ENCODE measurements around the gene LBH. TPM values are rescaled to one million over a fixed set of nuclear protein-coding genes. Genes with fewer than 3 reads are reported as not detected.

LBH gene
- total and polyA plus RNA-seq, 2 experiments from 2014 or later, result 17.5 to 30.3 TPM

DNA sequence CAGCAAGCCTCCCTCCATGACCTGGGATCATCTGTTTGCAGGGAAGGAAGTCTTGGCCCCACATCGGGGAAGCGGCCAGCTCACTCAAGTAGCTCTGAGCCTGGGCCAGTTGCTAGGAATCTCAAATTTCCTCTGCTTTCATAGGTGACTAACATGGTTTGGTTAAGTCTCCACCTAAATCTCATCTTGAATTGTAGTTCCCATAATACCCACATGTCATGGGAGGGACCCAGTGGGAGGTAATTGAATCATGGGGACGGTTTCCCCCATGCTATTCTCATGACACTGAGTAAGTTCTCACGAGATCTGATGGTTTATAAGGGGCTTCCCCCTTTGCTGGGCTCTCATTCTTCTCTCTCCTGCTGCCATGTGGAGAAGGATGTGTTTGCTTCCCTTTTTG, 75.2 kb downstream of the LBH start:
- no peak for ATAC-seq

More for the DNA sequence above, 75.2 kb downstream of the LBH start:
- Histone ChIP-seq H3F3A (replicated peaks; ENCODE audit: low read depth) (no peaks in the 10 kb centered on the region), H3K4me1 (ENCODE audit: insufficient read depth) (peaks cover 7% of the 10 kb centered on the region; the same call in 1 of the 2 replicates), H3K27ac (ENCODE audit: low read depth) (no peak overlapping the region), H3K9me2 (ENCODE audit: insufficient read depth) (no peaks in the 10 kb centered on the region), H3K4me3 (no peak overlapping the region), H3K4me2 (no peak overlapping the region), H3K36me3 (ENCODE audit: insufficient read depth) (no peaks in the 10 kb centered on the region), H3K27me3 (ENCODE audit: insufficient read depth) (no peaks in the 10 kb centered on the region), H2AFZ (no peak overlapping the region), H3K79me2 (replicated peaks; ENCODE audit: insufficient read depth) (no peaks in the 10 kb centered on the region), H4K20me1 (replicated peaks; ENCODE audit: insufficient read depth) (no peaks in the 10 kb centered on the region)
- no peak for TF ChIP-seq ZNF114 (CRISPR knock-in tag; IDR thresholded peaks at IDR 0.05)
- no peak for TF ChIP-seq STAT1 (IDR thresholded peaks at IDR 0.05; ENCODE audit: unreplicated experiment)
- TF ChIP-seq CREB1 (CRISPR knock-in tag; IDR thresholded peaks at IDR 0.05; ENCODE audit: low read depth), result no peak
- TF ChIP-seq, protein P1, sequence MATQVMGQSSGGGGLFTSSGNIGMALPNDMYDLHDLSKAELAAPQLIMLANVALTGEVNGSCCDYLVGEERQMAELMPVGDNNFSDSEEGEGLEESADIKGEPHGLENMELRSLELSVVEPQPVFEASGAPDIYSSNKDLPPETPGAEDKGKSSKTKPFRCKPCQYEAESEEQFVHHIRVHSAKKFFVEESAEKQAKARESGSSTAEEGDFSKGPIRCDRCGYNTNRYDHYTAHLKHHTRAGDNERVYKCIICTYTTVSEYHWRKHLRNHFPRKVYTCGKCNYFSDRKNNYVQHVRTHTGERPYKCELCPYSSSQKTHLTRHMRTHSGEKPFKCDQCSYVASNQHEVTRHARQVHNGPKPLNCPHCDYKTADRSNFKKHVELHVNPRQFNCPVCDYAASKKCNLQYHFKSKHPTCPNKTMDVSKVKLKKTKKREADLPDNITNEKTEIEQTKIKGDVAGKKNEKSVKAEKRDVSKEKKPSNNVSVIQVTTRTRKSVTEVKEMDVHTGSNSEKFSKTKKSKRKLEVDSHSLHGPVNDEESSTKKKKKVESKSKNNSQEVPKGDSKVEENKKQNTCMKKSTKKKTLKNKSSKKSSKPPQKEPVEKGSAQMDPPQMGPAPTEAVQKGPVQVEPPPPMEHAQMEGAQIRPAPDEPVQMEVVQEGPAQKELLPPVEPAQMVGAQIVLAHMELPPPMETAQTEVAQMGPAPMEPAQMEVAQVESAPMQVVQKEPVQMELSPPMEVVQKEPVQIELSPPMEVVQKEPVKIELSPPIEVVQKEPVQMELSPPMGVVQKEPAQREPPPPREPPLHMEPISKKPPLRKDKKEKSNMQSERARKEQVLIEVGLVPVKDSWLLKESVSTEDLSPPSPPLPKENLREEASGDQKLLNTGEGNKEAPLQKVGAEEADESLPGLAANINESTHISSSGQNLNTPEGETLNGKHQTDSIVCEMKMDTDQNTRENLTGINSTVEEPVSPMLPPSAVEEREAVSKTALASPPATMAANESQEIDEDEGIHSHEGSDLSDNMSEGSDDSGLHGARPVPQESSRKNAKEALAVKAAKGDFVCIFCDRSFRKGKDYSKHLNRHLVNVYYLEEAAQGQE (IDR thresholded peaks at IDR 0.05; ENCODE audit: unreplicated experiment), result no peak
- TF ChIP-seq, protein P2, sequence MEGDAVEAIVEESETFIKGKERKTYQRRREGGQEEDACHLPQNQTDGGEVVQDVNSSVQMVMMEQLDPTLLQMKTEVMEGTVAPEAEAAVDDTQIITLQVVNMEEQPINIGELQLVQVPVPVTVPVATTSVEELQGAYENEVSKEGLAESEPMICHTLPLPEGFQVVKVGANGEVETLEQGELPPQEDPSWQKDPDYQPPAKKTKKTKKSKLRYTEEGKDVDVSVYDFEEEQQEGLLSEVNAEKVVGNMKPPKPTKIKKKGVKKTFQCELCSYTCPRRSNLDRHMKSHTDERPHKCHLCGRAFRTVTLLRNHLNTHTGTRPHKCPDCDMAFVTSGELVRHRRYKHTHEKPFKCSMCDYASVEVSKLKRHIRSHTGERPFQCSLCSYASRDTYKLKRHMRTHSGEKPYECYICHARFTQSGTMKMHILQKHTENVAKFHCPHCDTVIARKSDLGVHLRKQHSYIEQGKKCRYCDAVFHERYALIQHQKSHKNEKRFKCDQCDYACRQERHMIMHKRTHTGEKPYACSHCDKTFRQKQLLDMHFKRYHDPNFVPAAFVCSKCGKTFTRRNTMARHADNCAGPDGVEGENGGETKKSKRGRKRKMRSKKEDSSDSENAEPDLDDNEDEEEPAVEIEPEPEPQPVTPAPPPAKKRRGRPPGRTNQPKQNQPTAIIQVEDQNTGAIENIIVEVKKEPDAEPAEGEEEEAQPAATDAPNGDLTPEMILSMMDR (conservative IDR thresholded peaks at IDR 0.05; ENCODE audit: low read depth in 2 of 2), result no peak
- no peak for TF ChIP-seq EZH2 (IDR thresholded peaks at IDR 0.05; ENCODE audit: low read depth, unreplicated experiment)
- TF ChIP-seq, protein P3, sequence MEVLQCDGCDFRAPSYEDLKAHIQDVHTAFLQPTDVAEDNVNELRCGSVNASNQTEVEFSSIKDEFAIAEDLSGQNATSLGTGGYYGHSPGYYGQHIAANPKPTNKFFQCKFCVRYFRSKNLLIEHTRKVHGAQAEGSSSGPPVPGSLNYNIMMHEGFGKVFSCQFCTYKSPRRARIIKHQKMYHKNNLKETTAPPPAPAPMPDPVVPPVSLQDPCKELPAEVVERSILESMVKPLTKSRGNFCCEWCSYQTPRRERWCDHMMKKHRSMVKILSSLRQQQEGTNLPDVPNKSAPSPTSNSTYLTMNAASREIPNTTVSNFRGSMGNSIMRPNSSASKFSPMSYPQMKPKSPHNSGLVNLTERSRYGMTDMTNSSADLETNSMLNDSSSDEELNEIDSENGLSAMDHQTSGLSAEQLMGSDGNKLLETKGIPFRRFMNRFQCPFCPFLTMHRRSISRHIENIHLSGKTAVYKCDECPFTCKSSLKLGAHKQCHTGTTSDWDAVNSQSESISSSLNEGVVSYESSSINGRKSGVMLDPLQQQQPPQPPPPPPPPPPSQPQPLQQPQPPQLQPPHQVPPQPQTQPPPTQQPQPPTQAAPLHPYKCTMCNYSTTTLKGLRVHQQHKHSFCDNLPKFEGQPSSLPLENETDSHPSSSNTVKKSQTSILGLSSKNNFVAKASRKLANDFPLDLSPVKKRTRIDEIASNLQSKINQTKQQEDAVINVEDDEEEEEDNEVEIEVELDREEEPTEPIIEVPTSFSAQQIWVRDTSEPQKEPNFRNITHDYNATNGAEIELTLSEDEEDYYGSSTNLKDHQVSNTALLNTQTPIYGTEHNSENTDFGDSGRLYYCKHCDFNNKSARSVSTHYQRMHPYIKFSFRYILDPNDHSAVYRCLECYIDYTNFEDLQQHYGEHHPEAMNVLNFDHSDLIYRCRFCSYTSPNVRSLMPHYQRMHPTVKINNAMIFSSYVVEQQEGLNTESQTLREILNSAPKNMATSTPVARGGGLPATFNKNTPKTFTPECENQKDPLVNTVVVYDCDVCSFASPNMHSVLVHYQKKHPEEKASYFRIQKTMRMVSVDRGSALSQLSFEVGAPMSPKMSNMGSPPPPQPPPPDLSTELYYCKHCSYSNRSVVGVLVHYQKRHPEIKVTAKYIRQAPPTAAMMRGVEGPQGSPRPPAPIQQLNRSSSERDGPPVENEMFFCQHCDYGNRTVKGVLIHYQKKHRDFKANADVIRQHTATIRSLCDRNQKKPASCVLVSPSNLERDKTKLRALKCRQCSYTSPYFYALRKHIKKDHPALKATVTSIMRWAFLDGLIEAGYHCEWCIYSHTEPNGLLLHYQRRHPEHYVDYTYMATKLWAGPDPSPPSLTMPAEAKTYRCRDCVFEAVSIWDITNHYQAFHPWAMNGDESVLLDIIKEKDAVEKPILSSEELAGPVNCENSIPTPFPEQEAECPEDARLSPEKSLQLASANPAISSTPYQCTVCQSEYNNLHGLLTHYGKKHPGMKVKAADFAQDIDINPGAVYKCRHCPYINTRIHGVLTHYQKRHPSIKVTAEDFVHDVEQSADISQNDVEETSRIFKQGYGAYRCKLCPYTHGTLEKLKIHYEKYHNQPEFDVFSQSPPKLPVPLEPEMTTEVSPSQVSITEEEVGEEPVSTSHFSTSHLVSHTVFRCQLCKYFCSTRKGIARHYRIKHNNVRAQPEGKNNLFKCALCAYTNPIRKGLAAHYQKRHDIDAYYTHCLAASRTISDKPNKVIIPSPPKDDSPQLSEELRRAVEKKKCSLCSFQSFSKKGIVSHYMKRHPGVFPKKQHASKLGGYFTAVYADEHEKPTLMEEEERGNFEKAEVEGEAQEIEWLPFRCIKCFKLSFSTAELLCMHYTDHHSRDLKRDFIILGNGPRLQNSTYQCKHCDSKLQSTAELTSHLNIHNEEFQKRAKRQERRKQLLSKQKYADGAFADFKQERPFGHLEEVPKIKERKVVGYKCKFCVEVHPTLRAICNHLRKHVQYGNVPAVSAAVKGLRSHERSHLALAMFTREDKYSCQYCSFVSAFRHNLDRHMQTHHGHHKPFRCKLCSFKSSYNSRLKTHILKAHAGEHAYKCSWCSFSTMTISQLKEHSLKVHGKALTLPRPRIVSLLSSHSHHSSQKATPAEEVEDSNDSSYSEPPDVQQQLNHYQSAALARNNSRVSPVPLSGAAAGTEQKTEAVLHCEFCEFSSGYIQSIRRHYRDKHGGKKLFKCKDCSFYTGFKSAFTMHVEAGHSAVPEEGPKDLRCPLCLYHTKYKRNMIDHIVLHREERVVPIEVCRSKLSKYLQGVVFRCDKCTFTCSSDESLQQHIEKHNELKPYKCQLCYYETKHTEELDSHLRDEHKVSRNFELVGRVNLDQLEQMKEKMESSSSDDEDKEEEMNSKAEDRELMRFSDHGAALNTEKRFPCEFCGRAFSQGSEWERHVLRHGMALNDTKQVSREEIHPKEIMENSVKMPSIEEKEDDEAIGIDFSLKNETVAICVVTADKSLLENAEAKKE (CRISPR knock-in tag; IDR thresholded peaks at IDR 0.05), result no peak
- TF ChIP-seq POLR2AphosphoS5 (IDR thresholded peaks at IDR 0.05; ENCODE audit: low read depth), result no peak
- TF ChIP-seq NANOG (IDR thresholded peaks at IDR 0.05; ENCODE audit: borderline replicate concordance), result no peak
- TF ChIP-seq ZNF331 (CRISPR knock-in tag; IDR thresholded peaks at IDR 0.05; ENCODE audit: low read depth), result no peak
- no peak for TF ChIP-seq EZH2phosphoT487 (IDR thresholded peaks at IDR 0.05; ENCODE audit: unreplicated experiment)
- no peak for TF ChIP-seq JUNB (IDR thresholded peaks at IDR 0.05; ENCODE audit: unreplicated experiment)
- TF ChIP-seq, protein P4, sequence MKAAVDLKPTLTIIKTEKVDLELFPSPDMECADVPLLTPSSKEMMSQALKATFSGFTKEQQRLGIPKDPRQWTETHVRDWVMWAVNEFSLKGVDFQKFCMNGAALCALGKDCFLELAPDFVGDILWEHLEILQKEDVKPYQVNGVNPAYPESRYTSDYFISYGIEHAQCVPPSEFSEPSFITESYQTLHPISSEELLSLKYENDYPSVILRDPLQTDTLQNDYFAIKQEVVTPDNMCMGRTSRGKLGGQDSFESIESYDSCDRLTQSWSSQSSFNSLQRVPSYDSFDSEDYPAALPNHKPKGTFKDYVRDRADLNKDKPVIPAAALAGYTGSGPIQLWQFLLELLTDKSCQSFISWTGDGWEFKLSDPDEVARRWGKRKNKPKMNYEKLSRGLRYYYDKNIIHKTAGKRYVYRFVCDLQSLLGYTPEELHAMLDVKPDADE (IDR thresholded peaks at IDR 0.05), result no peak
- no peak overlapping the region for H3K4me3 Mint-ChIP-seq
- no peaks in the 10 kb centered on the region for H3K9me3 Mint-ChIP-seq
- no peak overlapping the region for H3K27ac Mint-ChIP-seq
- H3K36me3 Mint-ChIP-seq (ENCODE audit: low read depth), result no peaks in the 10 kb centered on the region
- no peak for DNase-seq (ENCODE audit: low spot score)
- peaks cover 13% of the 10 kb centered on the region for H3K4me1 Mint-ChIP-seq
- peaks cover 3% of the 10 kb centered on the region for H3K27me3 Mint-ChIP-seq (ENCODE audit: insufficient read depth, low read depth, poor library complexity)
